Peyer's patch (tissue), 4 donors: Measurements from ENCODE around the gene RIC1.

Experiments
- CTCF ChIP-seq, 6 experiments: fragments of 450-650 bp in 4 of 6; fragments of 200-600 bp in 2 of 6; sonication (generic) in 1 of 6; IDR thresholded peaks; one replicate each; pipeline ENCODE4 v1.5.1; 2017 to 2019; ENCODE audit warnings: antibody characterized with exemption in 6 of 6, mild to moderate bottlenecking in 3 of 6, moderate library complexity in 1 of 6
- POLR2A ChIP-seq, 2 donors: fragments of 450-650 bp; IDR thresholded peaks; one replicate each; pipeline ENCODE4 v1.5.1; 2017; ENCODE audit warnings: antibody characterized with exemption in 2 of 2, mild to moderate bottlenecking in 2 of 2, moderate library complexity in 2 of 2

DNA sequence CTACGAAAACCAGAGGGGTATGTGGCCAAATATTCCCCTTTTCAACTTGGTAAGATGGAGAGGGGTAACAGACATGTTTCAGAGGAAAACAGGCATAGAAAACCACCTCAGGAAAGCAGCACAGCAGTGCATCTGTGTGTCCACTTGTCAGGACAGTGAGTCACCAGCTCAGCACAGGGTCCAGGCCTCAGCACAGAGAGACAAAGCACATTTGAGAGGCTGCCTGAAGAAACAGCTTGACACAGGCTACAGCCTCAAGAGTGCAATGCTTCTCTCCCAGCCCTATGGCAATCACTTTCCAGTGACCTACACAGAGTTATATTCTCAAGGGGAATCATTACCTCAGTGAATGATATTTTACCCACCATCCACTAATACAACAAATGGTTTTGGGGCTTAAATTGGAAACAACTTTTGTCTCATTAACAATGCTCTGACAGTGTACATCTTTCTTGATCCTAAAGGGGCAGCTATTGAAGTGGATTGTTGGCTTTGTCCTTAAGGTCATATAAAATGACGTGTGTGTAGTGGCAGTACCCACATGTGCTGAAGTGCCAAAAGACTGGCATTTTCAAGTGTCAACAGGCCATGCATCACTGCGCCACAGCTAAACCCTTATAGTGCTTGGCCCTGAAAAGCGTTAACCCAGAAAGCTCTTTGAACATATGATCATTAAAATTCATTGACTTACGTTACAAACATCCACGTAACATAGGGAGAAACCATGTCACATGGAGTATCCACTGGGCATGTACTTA lies 157.6 kb downstream of the RIC1 start:
- TF ChIP-seq CTCF (IDR thresholded peaks at IDR 0.05) (no peak), POLR2A (IDR thresholded peaks at IDR 0.05) (no peak)
